ENCODE measurements around the gene DOCK3. TPM values are rescaled to one million over a fixed set of nuclear protein-coding genes. Genes with fewer than 3 reads are reported as not detected.

The DOCK3 gene
- total and polyA plus RNA-seq, 2 of the 4 experiments (the other 2 are of a cell fraction) = under 0.01 to 0.12 TPM

DNA sequence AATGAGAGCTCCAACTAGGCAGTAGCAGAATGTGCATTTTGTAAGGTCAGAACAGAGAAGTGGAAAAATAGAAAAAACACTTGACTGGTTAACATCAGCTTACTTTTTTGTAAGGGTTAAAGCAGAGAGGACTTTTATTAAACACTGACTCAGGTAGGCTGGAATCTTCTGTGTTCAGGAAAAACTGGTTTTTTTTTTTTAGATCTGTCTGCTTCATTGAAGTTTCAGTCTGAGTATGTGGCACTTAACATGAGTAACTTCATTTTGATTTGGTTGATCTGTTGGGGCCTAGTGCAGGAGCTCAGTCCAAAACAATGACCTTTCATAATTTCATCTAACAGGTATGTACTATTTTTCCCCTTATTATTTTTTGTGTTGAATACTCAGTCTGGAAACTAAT, 141.1 kb downstream of the DOCK3 start:
- H2AK9ac ChIP-seq (replicated peaks; ENCODE audit: low read depth, low read length, poor library complexity) = no peak overlapping the region
- no peak overlapping the region for H4K91ac ChIP-seq (ENCODE audit: insufficient read depth, low read depth, low read length)
- no peak overlapping the region for H3K56ac ChIP-seq (ENCODE audit: extremely low read depth, insufficient read depth, low read length)
- no TSS peak for BruUV-seq (replicated peaks)
- no peaks in the 10 kb centered on the region for H3K79me1 ChIP-seq (ENCODE audit: low read depth in 1 of 2, low read length in 2 of 2)
- H2BK5ac ChIP-seq (ENCODE audit: low read depth, low read length, poor library complexity, severe bottlenecking) = no peak overlapping the region
- TF ChIP-seq, protein P1, sequence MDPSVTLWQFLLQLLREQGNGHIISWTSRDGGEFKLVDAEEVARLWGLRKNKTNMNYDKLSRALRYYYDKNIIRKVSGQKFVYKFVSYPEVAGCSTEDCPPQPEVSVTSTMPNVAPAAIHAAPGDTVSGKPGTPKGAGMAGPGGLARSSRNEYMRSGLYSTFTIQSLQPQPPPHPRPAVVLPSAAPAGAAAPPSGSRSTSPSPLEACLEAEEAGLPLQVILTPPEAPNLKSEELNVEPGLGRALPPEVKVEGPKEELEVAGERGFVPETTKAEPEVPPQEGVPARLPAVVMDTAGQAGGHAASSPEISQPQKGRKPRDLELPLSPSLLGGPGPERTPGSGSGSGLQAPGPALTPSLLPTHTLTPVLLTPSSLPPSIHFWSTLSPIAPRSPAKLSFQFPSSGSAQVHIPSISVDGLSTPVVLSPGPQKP (IDR thresholded peaks at IDR 0.05; ENCODE audit: borderline replicate concordance, low read depth, low read length) = no peak
- no peak for TF ChIP-seq RCOR1 (IDR thresholded peaks at IDR 0.05; ENCODE audit: insufficient replicate concordance, low read length)
- TF ChIP-seq SMC3 (IDR thresholded peaks at IDR 0.05; ENCODE audit: low read depth, low read length) = no peak
- TF ChIP-seq RAD21 (IDR thresholded peaks at IDR 0.05; ENCODE audit: low read length) = no peak
- no peak for TF ChIP-seq RFX5 (IDR thresholded peaks at IDR 0.05; ENCODE audit: low read depth, low read length)
- TF ChIP-seq, protein P2, sequence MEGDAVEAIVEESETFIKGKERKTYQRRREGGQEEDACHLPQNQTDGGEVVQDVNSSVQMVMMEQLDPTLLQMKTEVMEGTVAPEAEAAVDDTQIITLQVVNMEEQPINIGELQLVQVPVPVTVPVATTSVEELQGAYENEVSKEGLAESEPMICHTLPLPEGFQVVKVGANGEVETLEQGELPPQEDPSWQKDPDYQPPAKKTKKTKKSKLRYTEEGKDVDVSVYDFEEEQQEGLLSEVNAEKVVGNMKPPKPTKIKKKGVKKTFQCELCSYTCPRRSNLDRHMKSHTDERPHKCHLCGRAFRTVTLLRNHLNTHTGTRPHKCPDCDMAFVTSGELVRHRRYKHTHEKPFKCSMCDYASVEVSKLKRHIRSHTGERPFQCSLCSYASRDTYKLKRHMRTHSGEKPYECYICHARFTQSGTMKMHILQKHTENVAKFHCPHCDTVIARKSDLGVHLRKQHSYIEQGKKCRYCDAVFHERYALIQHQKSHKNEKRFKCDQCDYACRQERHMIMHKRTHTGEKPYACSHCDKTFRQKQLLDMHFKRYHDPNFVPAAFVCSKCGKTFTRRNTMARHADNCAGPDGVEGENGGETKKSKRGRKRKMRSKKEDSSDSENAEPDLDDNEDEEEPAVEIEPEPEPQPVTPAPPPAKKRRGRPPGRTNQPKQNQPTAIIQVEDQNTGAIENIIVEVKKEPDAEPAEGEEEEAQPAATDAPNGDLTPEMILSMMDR (conservative IDR thresholded peaks at IDR 0.05; ENCODE audit: low read depth, low read length) = no peak
- no peak for TF ChIP-seq FOS (IDR thresholded peaks at IDR 0.05; ENCODE audit: low read depth, low read length)
- TF ChIP-seq, protein P3, sequence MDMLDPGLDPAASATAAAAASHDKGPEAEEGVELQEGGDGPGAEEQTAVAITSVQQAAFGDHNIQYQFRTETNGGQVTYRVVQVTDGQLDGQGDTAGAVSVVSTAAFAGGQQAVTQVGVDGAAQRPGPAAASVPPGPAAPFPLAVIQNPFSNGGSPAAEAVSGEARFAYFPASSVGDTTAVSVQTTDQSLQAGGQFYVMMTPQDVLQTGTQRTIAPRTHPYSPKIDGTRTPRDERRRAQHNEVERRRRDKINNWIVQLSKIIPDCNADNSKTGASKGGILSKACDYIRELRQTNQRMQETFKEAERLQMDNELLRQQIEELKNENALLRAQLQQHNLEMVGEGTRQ (IDR thresholded peaks at IDR 0.05; ENCODE audit: low read depth, low read length) = no peak
- TF ChIP-seq BHLHE40 (IDR thresholded peaks at IDR 0.05; ENCODE audit: low read depth, low read length) = no peak
- no peak for TF ChIP-seq MXI1 (IDR thresholded peaks at IDR 0.05; ENCODE audit: borderline replicate concordance, low read depth, low read length)
- TF ChIP-seq MAZ (IDR thresholded peaks at IDR 0.05; ENCODE audit: borderline replicate concordance, low read depth, low read length) = no peak
- TF ChIP-seq CHD1 (IDR thresholded peaks at IDR 0.05; ENCODE audit: low read depth, low read length) = no peak
- TF ChIP-seq MAFK (IDR thresholded peaks at IDR 0.05; ENCODE audit: low read depth, low read length) = no peak
- no peak for TF ChIP-seq CEBPB (IDR thresholded peaks at IDR 0.05; ENCODE audit: low read depth, low read length)
- TF ChIP-seq POLR2A (IDR thresholded peaks at IDR 0.05; ENCODE audit: low read depth, low read length) = no peak
- TF ChIP-seq NFE2L2 (IDR thresholded peaks at IDR 0.05; ENCODE audit: low read depth, low read length) = no peak
- no peak overlapping the region for H3K9ac ChIP-seq (ENCODE audit: low read depth, low read length)
- no peak overlapping the region for H2AFZ ChIP-seq (replicated peaks; ENCODE audit: low read length, poor library complexity)
- peaks cover 2% of the 10 kb centered on the region for H3K9me3 ChIP-seq (ENCODE audit: control insufficient read depth, insufficient read depth, low read length)
- no peak overlapping the region for H2BK20ac ChIP-seq (ENCODE audit: low read depth, low read length)
- H4K20me1 ChIP-seq (ENCODE audit: insufficient read depth, low read length) = no peaks in the 10 kb centered on the region
- POLR2A ChIA-PET (ENCODE audit: unreplicated experiment) = no interaction called here
- H2AK5ac ChIP-seq (ENCODE audit: low read depth, low read length) = no peak overlapping the region
- in situ Hi-C loops (cut with MboI; ENCODE audit: low sequenced_read_pairs) = no loop called here
- no peak overlapping the region for H2BK15ac ChIP-seq (ENCODE audit: low read depth, low read length)
- no peak overlapping the region for H3K23ac ChIP-seq (ENCODE audit: low read depth, low read length)
- DNase-seq (no peak), ATAC-seq (ENCODE audit: low read depth) (no peak)
- no peak overlapping the region for H2BK120ac ChIP-seq (ENCODE audit: low read depth, low read length)
- dilution Hi-C loops (cut with HindIII; ENCODE audit: low sequenced_read_pairs, unreplicated experiment) = no loop called here
- H3K4ac ChIP-seq (ENCODE audit: low read depth, low read length) = no peak overlapping the region
- CTCF ChIA-PET = interaction anchor here (0.6 kb wide), 1 partner anchor 121 kb away, joined by 3 read pairs; no protein-coding TSS in a partner anchor
- no peak overlapping the region for H4K5ac ChIP-seq (ENCODE audit: low read depth, low read length)
- H3K4me1 ChIP-seq (ENCODE audit: control insufficient read depth, insufficient read depth, low read length) = no peaks in the 10 kb centered on the region
- no peak overlapping the region for H3K27ac ChIP-seq (ENCODE audit: insufficient read depth, low read length)
- H3K36me3 ChIP-seq (ENCODE audit: control insufficient read depth, insufficient read depth, low read length) = no peaks in the 10 kb centered on the region
- no peaks in the 10 kb centered on the region for H3K9me1 ChIP-seq (ENCODE audit: insufficient read depth, low read length)
- H3K27me3 ChIP-seq (ENCODE audit: control insufficient read depth, insufficient read depth, low read length) = no peaks in the 10 kb centered on the region
- H3K18ac ChIP-seq (ENCODE audit: low read depth, low read length) = no peak overlapping the region
- H3K4me3 ChIP-seq (ENCODE audit: insufficient read depth, low read depth, low read length) = no peak overlapping the region
- H3K14ac ChIP-seq (replicated peaks; ENCODE audit: low read depth, low read length) = no peak overlapping the region
- no peak overlapping the region for H4K8ac ChIP-seq (ENCODE audit: low read depth in 2 of 2, low read length in 2 of 2)
- no peak overlapping the region for H3K4me2 ChIP-seq (ENCODE audit: low read depth, low read length)
- intact Hi-C loops (cut with micrococcal nuclease) = no loop called here

Data from IMR-90 (cell line).